ENCODE data around the gene LRRC23. TPM values are rescaled to one million over a fixed set of nuclear protein-coding genes. Genes with fewer than 3 reads are reported as not detected.

Gene LRRC23
- total and polyA plus RNA-seq, 2 of the 4 experiments (the other 2 are of a cell fraction) = 11.1 to 11.4 TPM

DNA sequence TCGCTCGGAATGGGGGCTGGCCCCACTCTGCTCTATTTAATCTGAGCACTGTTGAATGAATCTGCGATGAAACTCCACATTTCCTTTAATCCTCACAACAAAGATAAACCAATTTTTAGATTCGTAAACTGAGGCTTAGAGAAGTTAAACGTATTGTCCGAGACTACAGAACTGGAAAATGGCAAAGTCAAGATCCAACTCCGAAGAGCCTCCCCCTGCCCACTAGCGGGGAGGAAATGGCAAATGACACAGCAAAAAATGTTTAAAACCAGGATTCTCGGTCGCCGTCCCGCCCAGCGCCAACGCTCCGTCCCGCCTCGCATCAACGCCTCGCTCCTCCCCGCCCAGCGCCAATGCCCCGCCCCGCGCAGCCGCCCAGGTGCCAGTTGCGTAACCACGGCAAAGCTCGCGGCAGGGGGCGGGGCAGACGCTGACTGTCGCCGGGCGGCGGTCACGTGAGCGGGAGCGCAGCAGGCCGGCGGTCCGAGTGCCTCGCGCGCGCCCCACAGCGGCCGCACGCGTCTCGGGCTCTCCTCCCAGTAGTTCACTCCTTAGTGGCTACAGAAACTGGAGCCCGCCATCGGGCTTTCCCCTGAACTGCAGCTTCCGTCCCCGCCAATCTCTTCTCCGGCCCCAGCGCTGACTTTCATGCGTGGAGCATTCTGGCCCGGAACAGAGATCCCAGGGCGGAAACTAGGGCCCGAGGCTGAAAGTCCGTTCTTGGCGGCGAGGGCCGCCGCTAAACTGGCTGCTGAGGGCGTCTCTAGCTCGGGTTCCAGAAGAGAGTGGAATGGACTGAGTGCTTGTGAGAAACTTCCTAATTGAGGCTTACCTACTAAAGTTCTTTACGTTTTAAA is 13.6 kb upstream of the LRRC23 start (continued):
- TF ChIP-seq RFX5 (IDR thresholded peaks at IDR 0.05; ENCODE audit: low read depth, low read length) = no peak
- peak; percentile 92 for TF ChIP-seq POLR2A (IDR thresholded peaks at IDR 0.05; ENCODE audit: low read depth, low read length)
- peak; percentile 100 for TF ChIP-seq CEBPB (IDR thresholded peaks at IDR 0.05; ENCODE audit: low read depth, low read length)
- TF ChIP-seq MXI1 (IDR thresholded peaks at IDR 0.05; ENCODE audit: borderline replicate concordance, low read depth, low read length) = 0 out of 2 replicates have a peak, but pooled peaks have one; percentile 55

DNA sequence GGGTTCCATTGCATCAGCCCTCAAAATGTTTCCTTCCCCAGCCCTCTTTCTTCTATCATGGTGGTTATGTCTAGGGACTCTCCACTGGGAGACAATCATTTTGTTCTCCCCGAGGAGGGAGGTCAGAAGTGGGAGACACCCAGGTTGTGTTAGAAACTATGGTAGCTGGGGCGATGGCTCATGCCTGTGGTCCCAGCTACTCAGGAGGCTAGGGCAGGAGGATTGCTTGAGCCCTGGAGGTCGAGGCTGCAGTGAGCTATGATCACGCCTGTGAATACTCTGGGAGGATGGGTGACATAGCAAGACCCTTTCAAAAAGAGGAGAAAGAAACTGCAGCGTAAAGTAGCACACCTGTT is 13.0 kb upstream of the LRRC23 start:
- in situ Hi-C loops (cut with MboI; ENCODE audit: low sequenced_read_pairs) = no loop called here
- TF ChIP-seq BHLHE40 (IDR thresholded peaks at IDR 0.05; ENCODE audit: low read depth, low read length) = no peak
- TF ChIP-seq, protein P1, sequence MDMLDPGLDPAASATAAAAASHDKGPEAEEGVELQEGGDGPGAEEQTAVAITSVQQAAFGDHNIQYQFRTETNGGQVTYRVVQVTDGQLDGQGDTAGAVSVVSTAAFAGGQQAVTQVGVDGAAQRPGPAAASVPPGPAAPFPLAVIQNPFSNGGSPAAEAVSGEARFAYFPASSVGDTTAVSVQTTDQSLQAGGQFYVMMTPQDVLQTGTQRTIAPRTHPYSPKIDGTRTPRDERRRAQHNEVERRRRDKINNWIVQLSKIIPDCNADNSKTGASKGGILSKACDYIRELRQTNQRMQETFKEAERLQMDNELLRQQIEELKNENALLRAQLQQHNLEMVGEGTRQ (IDR thresholded peaks at IDR 0.05; ENCODE audit: low read depth, low read length) = no peak
- no peak for TF ChIP-seq FOS (IDR thresholded peaks at IDR 0.05; ENCODE audit: low read depth, low read length)
- TF ChIP-seq SMC3 (IDR thresholded peaks at IDR 0.05; ENCODE audit: low read depth, low read length) = no peak
- no peak for TF ChIP-seq POLR2A (IDR thresholded peaks at IDR 0.05; ENCODE audit: low read depth, low read length)
- no peak for TF ChIP-seq MAFK (IDR thresholded peaks at IDR 0.05; ENCODE audit: low read depth, low read length)
- TF ChIP-seq RAD21 (IDR thresholded peaks at IDR 0.05; ENCODE audit: low read length) = no peak
- TF ChIP-seq CEBPB (IDR thresholded peaks at IDR 0.05; ENCODE audit: low read depth, low read length) = no peak
- TF ChIP-seq RFX5 (IDR thresholded peaks at IDR 0.05; ENCODE audit: low read depth, low read length) = no peak
- TF ChIP-seq, protein P2, sequence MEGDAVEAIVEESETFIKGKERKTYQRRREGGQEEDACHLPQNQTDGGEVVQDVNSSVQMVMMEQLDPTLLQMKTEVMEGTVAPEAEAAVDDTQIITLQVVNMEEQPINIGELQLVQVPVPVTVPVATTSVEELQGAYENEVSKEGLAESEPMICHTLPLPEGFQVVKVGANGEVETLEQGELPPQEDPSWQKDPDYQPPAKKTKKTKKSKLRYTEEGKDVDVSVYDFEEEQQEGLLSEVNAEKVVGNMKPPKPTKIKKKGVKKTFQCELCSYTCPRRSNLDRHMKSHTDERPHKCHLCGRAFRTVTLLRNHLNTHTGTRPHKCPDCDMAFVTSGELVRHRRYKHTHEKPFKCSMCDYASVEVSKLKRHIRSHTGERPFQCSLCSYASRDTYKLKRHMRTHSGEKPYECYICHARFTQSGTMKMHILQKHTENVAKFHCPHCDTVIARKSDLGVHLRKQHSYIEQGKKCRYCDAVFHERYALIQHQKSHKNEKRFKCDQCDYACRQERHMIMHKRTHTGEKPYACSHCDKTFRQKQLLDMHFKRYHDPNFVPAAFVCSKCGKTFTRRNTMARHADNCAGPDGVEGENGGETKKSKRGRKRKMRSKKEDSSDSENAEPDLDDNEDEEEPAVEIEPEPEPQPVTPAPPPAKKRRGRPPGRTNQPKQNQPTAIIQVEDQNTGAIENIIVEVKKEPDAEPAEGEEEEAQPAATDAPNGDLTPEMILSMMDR (conservative IDR thresholded peaks at IDR 0.05; ENCODE audit: low read depth, low read length) = no peak
- TF ChIP-seq NFE2L2 (IDR thresholded peaks at IDR 0.05; ENCODE audit: low read depth, low read length) = no peak

More for the DNA sequence above, 13.0 kb upstream of the LRRC23 start:
- peak overlapping the region; percentile 83 for H3K4ac ChIP-seq (ENCODE audit: low read depth, low read length)
- peak overlapping the region; percentile 36; the same call in 1 of the 3 replicates for H2BK15ac ChIP-seq (ENCODE audit: low read depth, low read length)
- H2BK5ac ChIP-seq (ENCODE audit: low read depth, low read length, poor library complexity, severe bottlenecking) = peak overlapping the region; percentile 68
- H3K56ac ChIP-seq (ENCODE audit: extremely low read depth, insufficient read depth, low read length) = peak overlapping the region; percentile 67
- peak overlapping the region; percentile 95 for H2AFZ ChIP-seq (replicated peaks; ENCODE audit: low read length, poor library complexity)
- H3K14ac ChIP-seq (replicated peaks; ENCODE audit: low read depth, low read length) = peak overlapping the region; percentile 47
- DNase-seq (no peak), ATAC-seq (ENCODE audit: low read depth) (no peak)
- peak overlapping the region; percentile 47 for H2AK9ac ChIP-seq (replicated peaks; ENCODE audit: low read depth, low read length, poor library complexity)
- H3K4me3 ChIP-seq (ENCODE audit: insufficient read depth, low read depth, low read length) = peak overlapping the region; percentile 39
- no peaks in the 10 kb centered on the region for H3K9me3 ChIP-seq (ENCODE audit: control insufficient read depth, insufficient read depth, low read length)
- peaks cover 2% of the 10 kb centered on the region for H3K4me1 ChIP-seq (ENCODE audit: control insufficient read depth, insufficient read depth, low read length)
- 0 out of 2 replicates have a peak, but pooled peaks cover 12% of the 10 kb centered on the region for H3K9me1 ChIP-seq (ENCODE audit: insufficient read depth, low read length)
- H4K8ac ChIP-seq (ENCODE audit: low read depth in 2 of 2, low read length in 2 of 2) = peak overlapping the region; percentile 95 to 99
- H2AK5ac ChIP-seq (ENCODE audit: low read depth, low read length) = peak overlapping the region; percentile 95
- no peaks in the 10 kb centered on the region for H3K27me3 ChIP-seq (ENCODE audit: control insufficient read depth, insufficient read depth, low read length)
- H3K23ac ChIP-seq (ENCODE audit: low read depth, low read length) = peak overlapping the region; percentile 48
- H4K20me1 ChIP-seq (ENCODE audit: insufficient read depth, low read length) = no peaks in the 10 kb centered on the region
- CTCF ChIA-PET = interaction anchor here (0.6 to 2.0 kb wide), 7 partner anchors 12 to 39 kb away, joined by 3 to 17 read pairs (median 5); partner anchors contain the start of genes LRRC23 and SPSB2
- peak overlapping the region; percentile 61 for H3K4me2 ChIP-seq (ENCODE audit: low read depth, low read length)
- peak overlapping the region; percentile 86 for H4K91ac ChIP-seq (ENCODE audit: insufficient read depth, low read depth, low read length)
- intact Hi-C loops (cut with micrococcal nuclease) (loop anchor here (1.0 kb wide), 2 partner anchors 18 to 66 kb away; partner anchors contain the start of gene SPSB2), dilution Hi-C loops (cut with HindIII; ENCODE audit: low sequenced_read_pairs, unreplicated experiment) (no loop called here)
- BruUV-seq (replicated peaks) = no TSS peak
- H2BK20ac ChIP-seq (ENCODE audit: low read depth, low read length) = no peak overlapping the region; the same call in 1 of the 2 replicates
- peak overlapping the region; percentile 86 for H4K5ac ChIP-seq (ENCODE audit: low read depth, low read length)
- peaks cover 5 to 20% of the 10 kb centered on the region in 2 experiments; a peak in 3 of 4 replicates for H3K79me1 ChIP-seq (ENCODE audit: low read depth in 1 of 2, low read length in 2 of 2)
- H3K18ac ChIP-seq (ENCODE audit: low read depth, low read length) = peak overlapping the region; percentile 62
- peak overlapping the region; percentile 88 for H3K27ac ChIP-seq (ENCODE audit: insufficient read depth, low read length)
- peak overlapping the region; percentile 13 for H2BK120ac ChIP-seq (ENCODE audit: low read depth, low read length)
- peak overlapping the region; percentile 79 for H3K9ac ChIP-seq (ENCODE audit: low read depth, low read length)
- 0 out of 2 replicates have a peak, but pooled peaks cover 1% of the 10 kb centered on the region for H3K36me3 ChIP-seq (ENCODE audit: control insufficient read depth, insufficient read depth, low read length)
- POLR2A ChIA-PET (ENCODE audit: unreplicated experiment) = interaction anchor here (0.5 to 1.4 kb wide), 8 partner anchors 10 to 931 kb away, joined by 3 to 12 read pairs (median 5); partner anchors contain the start of gene SPSB2
- no CpG with 5 or more reads among the region's 5 CpGs for WGBS, 2 experiments (ENCODE audit: extremely low coverage in 2 of 2, insufficient read length in 1 of 2)
